Measurements from ENCODE around the gene TNPO3.

Gene TNPO3

DNA sequence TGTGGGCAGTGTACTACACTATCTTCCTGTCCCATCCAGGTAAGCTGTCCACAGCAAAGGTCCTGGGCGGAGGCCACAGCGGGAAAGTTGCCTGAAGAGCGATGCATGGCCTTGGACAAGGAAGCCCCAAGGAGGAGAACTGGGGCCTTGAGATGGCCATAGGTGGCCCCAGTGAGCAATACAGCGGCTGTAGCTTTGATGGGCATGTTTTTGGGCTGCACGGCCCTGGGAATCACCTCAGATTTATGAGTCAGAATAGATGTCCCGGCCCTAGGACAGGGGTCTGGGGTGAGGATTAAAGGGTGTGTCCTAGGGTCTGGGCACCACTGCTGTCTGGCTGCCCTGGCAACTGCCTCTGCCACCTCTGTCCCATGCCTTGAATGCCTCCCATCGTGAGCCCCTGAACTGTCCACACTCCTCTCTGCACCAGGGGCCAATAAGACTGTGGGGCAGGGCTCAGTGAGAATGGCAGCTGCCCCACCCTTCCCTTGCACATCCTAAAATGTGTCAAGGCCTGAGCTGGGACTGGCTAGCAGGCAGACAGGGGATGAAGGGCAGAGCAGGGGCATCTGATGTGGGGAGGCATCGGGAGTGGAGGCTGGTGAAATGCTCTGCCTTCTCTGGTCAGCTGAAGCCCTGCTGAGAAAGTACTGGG lies 126.6 kb downstream of the TNPO3 start:
- no peak overlapping the region for H3K4me3 ChIP-seq (ENCODE audit: low read depth, low read length)
- ChIA-PET POLR2A (no interaction called here), CTCF (no interaction called here)
- DNase-seq (ENCODE audit: low read depth, low spot score): no peak
- TF ChIP-seq, protein P1, sequence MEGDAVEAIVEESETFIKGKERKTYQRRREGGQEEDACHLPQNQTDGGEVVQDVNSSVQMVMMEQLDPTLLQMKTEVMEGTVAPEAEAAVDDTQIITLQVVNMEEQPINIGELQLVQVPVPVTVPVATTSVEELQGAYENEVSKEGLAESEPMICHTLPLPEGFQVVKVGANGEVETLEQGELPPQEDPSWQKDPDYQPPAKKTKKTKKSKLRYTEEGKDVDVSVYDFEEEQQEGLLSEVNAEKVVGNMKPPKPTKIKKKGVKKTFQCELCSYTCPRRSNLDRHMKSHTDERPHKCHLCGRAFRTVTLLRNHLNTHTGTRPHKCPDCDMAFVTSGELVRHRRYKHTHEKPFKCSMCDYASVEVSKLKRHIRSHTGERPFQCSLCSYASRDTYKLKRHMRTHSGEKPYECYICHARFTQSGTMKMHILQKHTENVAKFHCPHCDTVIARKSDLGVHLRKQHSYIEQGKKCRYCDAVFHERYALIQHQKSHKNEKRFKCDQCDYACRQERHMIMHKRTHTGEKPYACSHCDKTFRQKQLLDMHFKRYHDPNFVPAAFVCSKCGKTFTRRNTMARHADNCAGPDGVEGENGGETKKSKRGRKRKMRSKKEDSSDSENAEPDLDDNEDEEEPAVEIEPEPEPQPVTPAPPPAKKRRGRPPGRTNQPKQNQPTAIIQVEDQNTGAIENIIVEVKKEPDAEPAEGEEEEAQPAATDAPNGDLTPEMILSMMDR (IDR thresholded peaks at IDR 0.05; ENCODE audit: insufficient read depth, low read length, missing control alignments): no peak

DNA sequence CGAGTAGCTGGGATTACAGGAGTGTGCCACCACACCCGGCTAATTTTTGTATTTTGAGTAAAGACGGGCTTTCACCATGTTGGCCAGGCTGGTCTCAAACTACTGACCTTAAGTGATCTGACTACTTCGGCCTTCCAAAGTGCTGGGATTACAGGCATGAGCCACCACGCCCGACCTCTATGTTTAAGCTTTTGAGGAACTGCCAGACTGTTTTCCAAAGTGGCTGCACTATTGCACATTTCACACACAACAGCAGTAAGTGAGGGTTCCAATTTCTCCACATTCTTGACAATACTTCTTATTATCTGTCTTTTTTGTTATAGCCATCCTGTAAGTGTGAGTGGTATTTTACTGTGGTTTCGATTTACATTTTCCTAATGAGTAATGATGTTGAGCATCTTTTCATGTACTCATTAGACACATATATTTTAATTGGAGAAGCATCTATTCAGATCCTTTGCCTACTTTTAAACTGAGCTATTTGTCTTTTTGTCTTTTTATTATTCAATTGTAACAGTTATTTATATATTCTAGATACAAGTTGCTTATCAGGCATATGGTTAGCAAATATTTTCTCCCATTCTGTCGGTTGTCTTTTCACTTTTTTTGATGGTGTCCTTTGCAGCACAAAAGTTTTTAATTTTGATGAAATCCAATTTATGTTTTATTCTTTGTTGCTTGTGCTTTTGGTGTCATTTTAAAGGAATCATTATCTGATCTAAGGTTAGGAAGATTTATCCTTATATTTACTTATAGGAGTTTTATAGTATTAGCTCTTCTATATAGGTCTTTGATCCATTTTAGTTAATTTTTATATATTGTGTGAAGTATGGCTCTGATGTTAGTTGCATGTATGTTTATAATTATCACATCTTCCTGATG lies 130.0 kb downstream of the TNPO3 start:
- no peak overlapping the region for H3K4me3 ChIP-seq (ENCODE audit: low read depth, low read length)
- TF ChIP-seq, protein P1 (IDR thresholded peaks at IDR 0.05; ENCODE audit: insufficient read depth, low read length, missing control alignments): no peak
- no peak for DNase-seq (ENCODE audit: low read depth, low spot score)
- CTCF ChIA-PET: interaction anchor here (0.6 to 1.0 kb wide), 2 partner anchors 40 to 166 kb away, joined by 3 read pairs; no protein-coding TSS in a partner anchor
- POLR2A ChIA-PET: no interaction called here

DNA sequence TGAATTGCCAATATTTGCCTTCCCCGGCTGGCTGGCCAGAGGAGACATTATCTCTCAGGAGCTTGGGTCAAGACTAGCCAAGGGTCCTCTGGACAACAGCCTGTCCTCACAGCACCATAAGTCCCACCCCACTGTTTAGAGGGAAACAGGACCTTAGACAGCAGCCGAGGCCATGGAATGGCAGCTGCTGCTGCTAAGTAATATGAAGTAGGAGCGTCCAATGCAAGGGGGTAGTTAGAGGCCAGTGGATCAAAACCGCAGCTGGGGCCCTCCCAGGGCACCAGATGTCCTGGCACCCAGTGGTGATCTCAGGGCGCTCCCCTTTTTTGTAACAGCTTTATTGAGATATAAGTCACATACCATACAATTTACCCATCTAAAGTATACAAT lies 131.5 kb downstream of the TNPO3 start:
- TF ChIP-seq, protein P1 (IDR thresholded peaks at IDR 0.05; ENCODE audit: insufficient read depth, low read length, missing control alignments): no peak
- ChIA-PET CTCF (interaction anchor here (1.2 to 2.3 kb wide), 3 partner anchors 20 to 168 kb away, joined by 3 to 8 read pairs (median 7); no protein-coding TSS in a partner anchor), POLR2A (no interaction called here)
- no peak for DNase-seq (ENCODE audit: low read depth, low spot score)
- no peak overlapping the region for H3K4me3 ChIP-seq (ENCODE audit: low read depth, low read length)

DNA sequence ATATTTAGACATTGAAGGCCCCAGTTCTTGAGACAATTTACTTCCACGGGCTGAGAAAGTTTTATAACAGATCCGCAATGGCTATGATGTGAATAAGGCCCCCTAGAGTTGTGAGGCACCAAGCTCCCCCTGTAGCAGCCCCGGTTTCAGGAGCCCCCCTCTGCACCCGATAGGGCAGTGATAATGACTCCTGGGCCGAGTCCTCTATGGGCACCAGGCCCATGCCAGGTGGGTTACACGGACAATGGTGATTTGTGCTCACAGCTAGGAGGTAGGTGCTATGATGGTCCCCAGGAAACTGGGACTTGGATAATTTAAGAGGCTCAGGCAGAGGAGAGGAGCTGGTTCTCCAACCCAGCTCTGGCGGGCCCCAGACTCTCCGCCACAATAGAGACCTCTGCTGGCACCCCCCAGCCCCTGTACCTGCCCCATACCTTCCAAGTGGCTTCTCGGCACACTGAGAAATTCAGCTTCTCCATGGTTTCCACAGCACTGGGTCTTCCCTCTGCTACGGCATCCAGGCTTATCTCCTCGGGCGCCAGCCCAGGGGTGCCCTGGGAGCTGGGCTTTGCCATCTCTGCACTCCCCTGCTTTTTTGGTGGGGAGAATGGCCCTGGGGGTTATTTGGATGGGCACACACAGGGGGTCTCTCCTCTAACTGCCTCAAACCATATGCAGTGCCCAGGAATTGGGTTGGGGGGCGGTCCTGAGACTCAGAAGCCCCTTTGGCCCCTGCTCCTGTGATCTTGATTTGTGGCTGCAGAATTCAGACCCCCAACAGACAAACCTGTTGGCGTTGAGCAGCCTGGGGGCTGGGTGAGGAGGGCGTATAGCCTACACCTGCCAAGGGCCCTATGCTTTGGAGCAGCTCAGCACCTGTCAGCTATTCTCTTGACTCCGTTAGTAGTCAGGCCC lies 132.2 kb downstream of the TNPO3 start:
- POLR2A ChIA-PET: no interaction called here
- TF ChIP-seq, protein P1 (IDR thresholded peaks at IDR 0.05; ENCODE audit: insufficient read depth, low read length, missing control alignments): no peak
- no peak for DNase-seq (ENCODE audit: low read depth, low spot score)
- CTCF ChIA-PET: interaction anchor here (1.2 to 2.3 kb wide), 4 partner anchors 19 to 169 kb away, joined by 3 to 8 read pairs (median 5); no protein-coding TSS in a partner anchor
- H3K4me3 ChIP-seq (ENCODE audit: low read depth, low read length): no peak overlapping the region

DNA sequence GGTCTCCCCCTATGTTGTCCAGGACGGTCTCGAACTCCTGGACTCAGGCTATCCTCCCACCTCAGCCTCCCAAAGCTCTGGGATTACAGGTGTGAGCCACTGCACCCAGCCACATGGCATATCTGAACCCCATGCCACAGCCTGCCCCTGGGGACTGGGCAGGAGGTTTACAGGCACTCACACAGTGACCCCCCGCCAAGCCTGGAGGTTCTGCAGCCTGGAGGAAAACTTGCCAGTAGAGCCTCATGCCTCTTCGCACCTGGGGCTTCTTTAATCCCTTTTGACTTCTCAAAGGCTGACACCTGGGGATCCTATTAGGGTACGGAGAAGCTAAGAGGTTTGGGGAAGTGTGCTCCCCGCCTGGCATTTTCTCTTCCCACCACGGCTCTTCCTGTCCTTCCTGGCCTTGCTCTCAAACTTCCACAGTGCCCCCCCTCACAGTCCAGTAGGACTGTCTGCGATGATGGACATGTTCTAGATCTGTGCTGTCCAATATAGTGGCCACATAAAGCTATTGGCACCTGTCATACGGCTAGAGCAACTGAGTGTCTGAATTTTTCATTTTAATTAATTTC lies 133.0 kb downstream of the TNPO3 start:
- ChIA-PET POLR2A (no interaction called here), CTCF (interaction anchor here (1.3 to 2.3 kb wide), 3 partner anchors 19 to 169 kb away, joined by 3 to 7 read pairs (median 6); no protein-coding TSS in a partner anchor)
- no peak for DNase-seq (ENCODE audit: low read depth, low spot score)
- TF ChIP-seq, protein P1 (IDR thresholded peaks at IDR 0.05; ENCODE audit: insufficient read depth, low read length, missing control alignments): no peak
- H3K4me3 ChIP-seq (ENCODE audit: low read depth, low read length): no peak overlapping the region

All from AG04449 (cell line).